ENCODE results near the gene ATP6V0B.

Gene ATP6V0B

GRCh38 chr1:43974443-43975248, at the start of gene ATP6V0B:
Gene ATP6V0B (plus strand): TSS chr1:43974960. CDS start chr1:43975041, 81 bp downstream.
- peak; percentile 75 to 93 for DNase-seq (ENCODE audit: low read depth in 2 of 2)

- DNase-seq (ENCODE audit: low read depth in 2 of 2), result no peak
Measured at GRCh38 chr1:43925846-43926245, 48.9 kb upstream of the ATP6V0B start.

GRCh38 chr1:43930168-43930948, 44.4 kb upstream of the ATP6V0B start:
- DNase-seq (ENCODE audit: low read depth in 2 of 2), result no peak

- DNase-seq (ENCODE audit: low read depth in 2 of 2), result no peak
Measured at GRCh38 chr1:43930949-43931275, 43.8 kb upstream of the ATP6V0B start.

GRCh38 chr1:43931711-43932660, 42.8 kb upstream of the ATP6V0B start:
- DNase-seq (ENCODE audit: low read depth in 2 of 2), result no peak

DNA sequence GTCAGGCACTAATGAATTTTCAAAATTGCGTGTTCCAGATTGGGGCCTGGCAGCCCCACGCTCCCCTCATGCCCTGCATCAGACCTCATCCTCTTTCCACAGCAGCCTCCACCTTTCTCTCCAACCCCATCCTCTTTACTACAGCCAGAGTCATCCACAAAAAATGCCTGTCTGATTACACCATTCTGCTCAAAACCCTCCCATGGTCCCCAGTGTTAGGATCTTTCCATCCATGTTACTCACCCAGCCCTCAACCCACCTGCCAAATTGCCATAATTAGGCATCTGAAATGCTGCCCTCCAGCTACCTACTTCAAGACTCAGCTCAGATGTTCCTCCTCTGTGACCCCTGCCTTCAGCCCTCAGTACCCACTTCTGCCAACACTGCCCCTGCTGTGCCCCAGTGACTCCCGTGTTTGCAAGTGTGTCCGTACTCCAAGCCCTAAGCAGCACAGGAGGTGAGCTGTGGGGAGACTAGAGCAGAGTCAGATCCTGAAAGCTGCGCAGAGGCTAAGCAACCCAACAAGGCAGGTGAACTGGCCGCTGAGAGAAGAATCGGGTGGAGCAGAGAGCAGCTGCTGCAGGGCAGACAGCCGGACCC, 41.9 kb upstream of the ATP6V0B start:
- DNase-seq (ENCODE audit: low read depth in 2 of 2), result no peak

GRCh38 chr1:43933386-43934100, 41.2 kb upstream of the ATP6V0B start, which contains the start of gene ARTN:
Gene ARTN (plus strand): TSS chr1:43933801. CDS start chr1:43935657, 1,856 bp downstream.
- DNase-seq (ENCODE audit: low read depth in 2 of 2), result no peak

DNA sequence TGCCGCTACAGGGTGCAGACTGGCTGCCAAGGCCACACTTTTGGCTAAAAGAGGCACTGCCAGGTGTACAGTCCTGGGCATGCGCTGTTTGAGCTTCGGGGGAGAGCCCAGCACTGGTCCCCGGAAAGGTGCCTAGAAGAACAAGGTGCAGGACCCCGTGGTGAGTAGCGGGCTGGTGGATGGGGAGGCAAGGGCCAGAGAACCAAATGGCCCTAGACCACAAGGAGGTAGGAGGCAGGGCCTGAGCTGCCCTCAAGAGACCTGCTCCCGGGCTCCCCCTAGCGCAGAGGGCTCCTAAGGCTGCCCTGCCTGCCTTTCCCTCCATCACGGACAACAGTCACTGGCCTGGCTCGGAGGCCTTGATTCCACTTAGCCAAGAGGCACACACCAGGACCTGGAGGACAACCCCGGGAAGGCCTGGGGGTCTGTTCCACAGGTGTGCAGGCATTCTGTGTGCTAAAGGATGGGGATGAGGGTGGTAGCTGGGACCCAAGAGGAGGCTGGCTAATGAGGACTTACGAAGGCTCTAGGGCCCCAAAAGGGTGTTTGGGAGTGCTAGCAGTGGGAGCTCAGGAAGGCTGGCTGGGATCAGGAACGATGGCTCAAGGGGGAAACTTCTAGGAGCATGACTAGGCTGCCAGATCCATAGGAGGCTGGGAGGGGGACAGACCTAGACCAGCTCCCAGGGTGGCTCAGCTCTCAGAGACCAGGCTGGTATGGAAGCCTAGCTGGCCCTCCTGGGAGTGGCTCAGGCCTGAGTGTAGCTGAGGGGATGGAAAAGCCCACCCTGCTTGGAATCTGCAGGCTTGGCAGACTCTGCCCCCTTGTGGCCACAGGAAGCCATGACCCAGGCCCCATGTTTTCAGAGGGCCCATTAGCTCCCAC, 40.4 kb upstream of the ATP6V0B start:
- DNase-seq (ENCODE audit: low read depth in 2 of 2), result peak in 1 of 2 donors; percentile 34

- no peak for DNase-seq (ENCODE audit: low read depth in 2 of 2)
Measured at GRCh38 chr1:43934986-43935324, 39.8 kb upstream of the ATP6V0B start.

DNA sequence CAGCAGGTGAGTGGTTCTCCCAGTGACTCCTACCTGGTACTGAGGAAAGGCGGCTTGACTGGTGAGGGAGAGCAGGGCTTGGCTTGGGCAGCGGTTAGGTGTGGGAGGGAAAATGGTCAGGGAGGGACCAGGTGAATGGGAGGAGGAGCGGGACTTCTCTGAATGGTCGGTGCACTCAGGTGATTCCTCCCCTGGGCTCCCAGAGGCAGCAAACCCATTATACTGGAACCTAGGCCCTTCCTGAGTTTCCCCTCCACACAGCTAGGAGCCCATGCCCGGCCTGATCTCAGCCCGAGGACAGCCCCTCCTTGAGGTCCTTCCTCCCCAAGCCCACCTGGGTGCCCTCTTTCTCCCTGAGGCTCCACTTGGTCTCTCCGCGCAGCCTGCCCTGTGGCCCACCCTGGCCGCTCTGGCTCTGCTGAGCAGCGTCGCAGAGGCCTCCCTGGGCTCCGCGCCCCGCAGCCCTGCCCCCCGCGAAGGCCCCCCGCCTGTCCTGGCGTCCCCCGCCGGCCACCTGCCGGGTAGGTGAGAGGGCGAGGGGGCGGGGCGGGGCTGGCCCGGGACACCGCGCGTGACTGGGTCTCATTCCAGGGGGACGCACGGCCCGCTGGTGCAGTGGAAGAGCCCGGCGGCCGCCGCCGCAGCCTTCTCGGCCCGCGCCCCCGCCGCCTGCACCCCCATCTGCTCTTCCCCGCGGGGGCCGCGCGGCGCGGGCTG, 38.9 kb upstream of the ATP6V0B start:
- DNase-seq (ENCODE audit: low read depth in 2 of 2), result no peak

GRCh38 chr1:43936431-43937151, 38.2 kb upstream of the ATP6V0B start:
- no peak for DNase-seq (ENCODE audit: low read depth in 2 of 2)

DNA sequence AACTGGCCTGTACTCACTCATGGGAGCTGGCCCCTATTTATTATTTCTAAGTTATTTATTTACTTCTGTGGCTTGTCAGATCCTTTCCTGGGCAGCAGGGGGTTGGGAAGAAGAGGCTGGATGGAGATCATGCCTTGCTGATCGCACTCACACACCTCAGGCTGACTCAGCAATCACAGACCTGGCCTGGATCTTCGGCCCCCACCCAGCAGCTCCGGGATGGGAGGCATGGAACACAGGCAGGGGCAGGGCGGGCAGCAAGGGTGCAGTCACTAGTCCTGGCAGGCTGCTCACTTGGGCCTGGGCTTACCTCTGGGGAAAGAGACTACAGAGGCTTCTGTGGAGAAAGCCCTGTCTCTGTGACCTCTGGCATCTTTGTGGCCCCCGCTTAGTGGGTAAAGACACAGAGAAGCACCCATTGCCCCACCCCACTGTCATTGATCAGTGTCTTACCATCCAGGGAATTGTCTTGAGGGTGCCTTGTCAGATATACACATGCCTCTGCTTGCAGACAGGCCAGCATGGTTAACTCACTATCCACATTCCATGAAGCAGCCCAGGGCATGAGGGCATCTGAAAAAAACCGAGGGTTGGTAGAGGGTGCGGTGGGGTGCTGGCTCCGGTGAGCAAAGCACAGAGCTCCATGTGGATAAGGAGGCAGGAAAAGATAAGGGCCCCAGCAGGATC, 37.4 kb upstream of the ATP6V0B start:
- DNase-seq (ENCODE audit: low read depth in 2 of 2), result no peak

DNA sequence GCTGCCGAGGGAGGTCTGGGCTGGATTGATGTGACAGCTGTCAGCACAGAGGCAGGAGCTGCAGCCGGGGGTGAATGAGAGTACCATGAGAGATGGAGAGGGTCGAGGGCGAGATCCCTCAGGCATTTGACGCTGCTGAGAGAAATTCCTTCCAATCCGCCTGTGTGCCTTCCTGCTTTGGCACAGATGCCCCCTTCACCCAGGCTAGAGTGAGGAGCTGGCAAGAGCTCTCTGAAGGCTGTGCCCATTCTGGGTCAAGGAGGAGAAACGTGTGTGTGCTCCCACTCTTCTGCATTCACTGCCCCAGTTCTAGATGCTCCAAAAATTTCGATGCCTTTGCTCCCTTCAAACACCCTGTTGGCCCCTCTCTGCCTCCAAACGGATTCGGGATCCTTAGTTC, 36.4 kb upstream of the ATP6V0B start:
- no peak for DNase-seq (ENCODE audit: low read depth in 2 of 2)

DNA sequence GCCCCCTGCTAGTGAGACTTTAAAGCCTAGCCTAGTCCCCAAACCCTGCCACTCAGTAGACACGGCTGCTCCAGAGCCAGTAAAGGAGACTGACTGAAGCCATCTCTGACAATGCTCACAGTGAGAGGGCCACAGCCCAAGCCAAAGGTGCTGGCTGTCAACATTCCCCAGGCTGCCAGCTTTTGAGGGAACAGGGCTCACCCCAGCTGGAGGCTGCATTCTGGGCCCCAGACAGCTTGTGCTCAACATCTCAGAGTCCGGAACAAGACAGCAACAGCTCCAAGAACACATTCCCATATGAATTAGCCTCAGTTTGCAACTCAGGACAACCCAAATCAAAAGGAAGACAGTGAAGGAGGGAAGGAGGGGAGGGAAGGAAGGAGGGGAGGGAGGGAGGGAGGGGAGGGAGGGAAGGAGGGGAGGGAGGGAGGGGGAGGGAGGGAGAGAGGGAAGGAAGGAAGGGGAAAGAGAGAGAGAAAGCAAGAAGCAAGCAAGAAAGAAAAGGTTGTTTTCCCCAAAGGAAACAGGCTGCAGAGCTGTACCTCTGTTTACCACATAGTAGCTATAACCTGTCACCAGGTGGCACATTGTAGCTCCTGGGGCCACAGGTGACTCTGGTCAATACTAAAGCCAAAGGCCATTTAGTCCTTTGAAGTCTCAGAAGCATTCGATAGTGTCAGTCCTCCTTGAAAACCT, 35.7 kb upstream of the ATP6V0B start:
- no peak for DNase-seq (ENCODE audit: low read depth in 2 of 2)

- DNase-seq (ENCODE audit: low read depth in 2 of 2), result no peak
Measured at GRCh38 chr1:43942411-43942810, 32.3 kb upstream of the ATP6V0B start.

DNA sequence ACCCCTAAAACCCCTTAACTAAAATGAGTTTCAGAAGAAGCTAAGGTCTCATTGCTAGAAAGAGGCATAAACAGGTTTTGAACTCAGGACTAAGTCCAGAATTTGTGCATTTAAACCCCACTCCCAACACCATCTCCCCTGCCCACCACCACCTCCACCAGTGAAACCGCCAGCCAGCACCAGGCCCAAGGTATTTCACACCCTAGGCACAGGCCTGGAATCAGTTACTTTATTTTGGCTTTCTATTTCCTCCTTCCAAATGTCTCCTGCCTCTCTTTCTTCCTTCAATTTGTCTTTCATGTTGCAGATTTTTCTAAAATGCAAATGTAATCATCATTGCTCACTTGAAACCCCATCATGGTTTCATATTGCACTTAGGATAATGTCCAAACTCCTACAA, 29.9 kb upstream of the ATP6V0B start:
- no peak for DNase-seq (ENCODE audit: low read depth in 2 of 2)

DNA sequence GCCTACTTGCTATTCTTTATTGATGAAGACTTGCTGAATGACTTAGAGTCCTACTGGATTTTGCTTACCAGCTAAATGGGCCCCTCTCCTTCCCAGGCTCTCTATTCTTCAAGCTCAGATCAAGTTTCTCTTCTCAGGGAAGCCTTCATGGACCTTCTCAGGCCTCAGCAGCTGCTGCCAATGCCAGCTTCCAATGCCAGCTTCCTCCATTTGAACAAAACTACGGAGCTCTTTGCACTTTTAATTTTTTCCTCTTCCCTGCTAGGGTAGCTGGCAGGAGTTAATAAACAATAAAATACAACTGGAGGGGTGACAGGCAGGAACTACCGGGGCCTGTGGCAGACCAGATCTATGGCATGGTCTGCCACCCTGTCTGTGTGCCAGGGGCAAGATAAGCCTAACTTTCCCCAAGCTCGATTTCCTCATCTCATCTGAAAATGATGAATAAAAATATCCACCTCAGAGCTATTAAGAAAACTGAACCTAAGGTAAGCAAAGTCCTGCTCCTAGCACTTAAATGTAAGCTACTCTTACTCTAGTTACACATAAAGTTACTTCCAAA, 29.0 kb upstream of the ATP6V0B start:
- DNase-seq (ENCODE audit: low read depth in 2 of 2), result no peak
